HepG2 (cell line): Measurements from ENCODE around the gene F8. TPM values are rescaled to one million over a fixed set of nuclear protein-coding genes. Genes with fewer than 3 reads are reported as not detected.
A peak's percentile ranks its signal among the peaks of the same experiment; 100 is the strongest.

Source experiments
- ATAC-seq: fragments of 200-7000 bp; cut with Tn5 transposase; 3 replicates; pipeline ENCODE4 v1.9.1; 2020; ENCODE audit warnings: mild to moderate bottlenecking, moderate library complexity
- BruUV-seq: library from RNA; stranded (reverse); fragments of 400-500 nt; replicated peaks from 2 replicates; lab custom pipeline; 2021; lab: Mats Ljungman, UMichigan
- CTCF ChIA-PET: fragments of 300-600 bp; formaldehyde crosslinking; extraction: SDS; loops from one replicate; lab custom pipeline; 2021; ENCODE audit warnings: low total read pairs, inconsistent platforms, low intra/inter-chr PET ratio; lab: Yijun Ruan, JAX
- POLR2A ChIA-PET: fragments of 350-600 bp; sonication (Branson Sonifier 250); formaldehyde crosslinking; loops from one replicate; lab custom pipeline; 2020; ENCODE audit warnings: antibody characterized with exemption, inconsistent platforms; lab: Yijun Ruan, JAX
- DNase-seq: peaks from one replicate; pipeline ENCODE4 v3.0.0-alpha.2; 2015; ENCODE audit warnings: low spot score
- FAIRE-seq: peaks from 3 replicates; lab custom pipeline; 2011; peaks lifted over from hg19 to GRCh38; lab: Jason Lieb, UNC
- H2AFZ ChIP-seq: one replicate; pipeline ENCODE4 v1.6.1; 2011; ENCODE audit warnings: low read length, inconsistent platforms
- H3K27ac ChIP-seq: fragments of 300-600 bp; 3 replicates; pipeline ENCODE4 v1.8.0; 2011; ENCODE audit warnings: mixed run types, mild to moderate bottlenecking, mixed read lengths, low read length, inconsistent platforms; ENCODE audit not compliant: insufficient read depth; ENCODE audit errors: extremely low read length
- H3K27me3 ChIP-seq, 2 experiments: fragments of 200-600 bp in 1 of 2; 2 replicates in 1 of 2; 3 replicates in 1 of 2; pipeline versions ENCODE4 v1.6.0 to v1.8.0; 2011; ENCODE audit warnings: low read length in 2 of 2, mild to moderate bottlenecking in 2 of 2, moderate library complexity in 2 of 2, inconsistent platforms in 1 of 2; ENCODE audit not compliant: insufficient read depth in 2 of 2, control insufficient read depth in 1 of 2
- H3K36me3 ChIP-seq, 2 experiments: fragments of 200-600 bp in 1 of 2; replicated peaks in 1 of 2; 2 replicates in 1 of 2; 3 replicates in 1 of 2; pipeline versions ENCODE4 v1.5.1 to v1.8.0; 2011; ENCODE audit warnings: low read length in 2 of 2, inconsistent platforms in 1 of 2; ENCODE audit not compliant: insufficient read depth in 2 of 2, control insufficient read depth in 1 of 2
- H3K4me1 ChIP-seq: 2 replicates; pipeline ENCODE4 v1.5.1; 2012; ENCODE audit warnings: low read length, inconsistent platforms; ENCODE audit not compliant: insufficient read depth
- H3K4me2 ChIP-seq: 2 replicates; pipeline ENCODE4 v1.6.0; 2011; ENCODE audit warnings: low read depth, low read length, inconsistent platforms
- H3K4me3 ChIP-seq, 3 experiments: fragments of 200-600 bp in 1 of 3; sonication (generic), shearing (Covaris generic) in 1 of 3; replicated peaks in 1 of 3; 2 replicates each; pipeline ENCODE4 v1.5.1; 2011 to 2016; ENCODE audit warnings: low read length in 3 of 3, inconsistent platforms in 2 of 3, low read depth in 2 of 3, mild to moderate bottlenecking in 2 of 3, control low read depth in 1 of 3, mixed read lengths in 1 of 3; ENCODE audit not compliant: insufficient read depth in 1 of 3
- H3K79me2 ChIP-seq: one replicate; pipeline ENCODE4 v1.6.1; 2011; ENCODE audit warnings: low read length, inconsistent platforms; ENCODE audit not compliant: insufficient read depth
- H3K9ac ChIP-seq: 2 replicates; pipeline ENCODE4 v1.6.0; 2011; ENCODE audit warnings: mild to moderate bottlenecking, low read depth, low read length, inconsistent platforms; ENCODE audit not compliant: insufficient read depth
- H3K9me3 ChIP-seq: 2 replicates; pipeline ENCODE4 v1.5.1; 2012; ENCODE audit warnings: mild to moderate bottlenecking, low read length
- H4K20me1 ChIP-seq: 2 replicates; pipeline ENCODE4 v1.6.0; 2011; ENCODE audit warnings: inconsistent platforms, mild to moderate bottlenecking, low read length, moderate library complexity; ENCODE audit not compliant: insufficient read depth
- AKNA ChIP-seq: sonication (generic); formaldehyde crosslinking; IDR thresholded peaks from 2 replicates; pipeline ENCODE4 v1.4.0; 2020; ENCODE audit warnings: missing genetic modification reagents, borderline replicate concordance
- CEBPG ChIP-seq: IDR thresholded peaks from 2 replicates; pipeline ENCODE4 v1.6.1; 2016
- IRX3 ChIP-seq: sonication (generic); formaldehyde crosslinking; IDR thresholded peaks from 2 replicates; pipeline ENCODE4 v1.8.1; 2023; ENCODE audit warnings: mild to moderate bottlenecking, low read depth, missing genetic modification reagents, borderline replicate concordance
- MAFK ChIP-seq, 2 experiments: IDR thresholded peaks in 1 of 2; conservative IDR thresholded peaks in 1 of 2; 2 replicates each; pipeline ENCODE4 v1.6.1; 2011; ENCODE audit warnings: improper control_type of control experiment in 2 of 2, low read length in 2 of 2
- PAXIP1 ChIP-seq: sonication (generic); formaldehyde crosslinking; conservative IDR thresholded peaks from 2 replicates; pipeline ENCODE4 v1.4.0; 2020; ENCODE audit warnings: mild to moderate bottlenecking, missing genetic modification reagents, moderate library complexity
- ZFP82 ChIP-seq: sonication (generic); formaldehyde crosslinking; IDR thresholded peaks from 2 replicates; pipeline ENCODE4 v1.5.1; 2020; ENCODE audit warnings: mild to moderate bottlenecking, missing genetic modification reagents, borderline replicate concordance
- ZNF138 ChIP-seq: sonication (generic); formaldehyde crosslinking; IDR thresholded peaks from 2 replicates; pipeline ENCODE4 v1.5.0; 2020; ENCODE audit warnings: mild to moderate bottlenecking, low read depth, missing genetic modification reagents
- ZSCAN29 ChIP-seq: sonication (generic); formaldehyde crosslinking; conservative IDR thresholded peaks from 2 replicates; pipeline ENCODE4 v1.4.0; 2020; ENCODE audit warnings: mild to moderate bottlenecking, missing genetic modification reagents
- WGBS: methylation state at CpG from one replicate; pipeline ENCODE4 v1.1.6; 2017; ENCODE audit warnings: low lambda C conversion rate; 5-methylcytosine and 5-hydroxymethylcytosine counted together
- in situ Hi-C: cut with HindIII; loops from 2 replicates; pipeline ENCODE4 v1.10.0; 2017; ENCODE audit warnings: low pct_unique_long_range_greater_than_20kb; ENCODE audit not compliant: extremely low pct_ligation_motif_present
- intact Hi-C: fragments of 100-400 bp; cut with micrococcal nuclease; formaldehyde crosslinking; loops from one replicate; pipeline ENCODE4 v1.10.0; 2022; ENCODE audit not compliant: unreplicated experiment
- polyA plus RNA-seq, 8 experiments: library from polyadenylated mRNA; depleted of rRNA in 3 of 8; stranded (reverse) in 7 of 8; unstranded in 1 of 8; fragments of >200 nt; fragmentation: Illumina TruSeq in 4 of 8; extraction: Trizol in 4 of 8; gene quantifications; 2 replicates each; pipeline versions ENCODE4 v1.2.1 to v1.2.3, GENCODE V29; 2011 to 2016; ENCODE audit warnings: low read depth in 4 of 8, missing spikeins in 1 of 8, mixed read lengths in 1 of 8; ENCODE audit not compliant: insufficient read depth in 1 of 8
- total RNA-seq, 5 experiments: library from RNA; depleted of rRNA; stranded (reverse); fragments of >200 nt; fragmentation: Illumina TruSeq; extraction: Trizol; gene quantifications; 2 replicates each; pipeline ENCODE4 v1.2.3, GENCODE V29; 2016; ENCODE audit warnings: low read depth in 1 of 5

F8 gene
- total and polyA plus RNA-seq, 2 of the 13 experiments (the other 11 are each of a cell fraction or from before 2014, with no cell fraction given), result 0.29 to 0.61 TPM

GRCh38 chrX:155027509-155028066, 5.1 kb upstream of the F8 start:
- TF ChIP-seq MAFK (conservative IDR thresholded peaks at IDR 0.05 in 1 of 2, IDR thresholded peaks at IDR 0.05 in 1 of 2; ENCODE audit: low read length in 2 of 2), result no peak
- no peak for TF ChIP-seq IRX3 (CRISPR knock-in tag)
- no peak for TF ChIP-seq ZSCAN29 (CRISPR knock-in tag)
- TF ChIP-seq AKNA (CRISPR knock-in tag), result no peak
- no peak for TF ChIP-seq PAXIP1
- no peak for TF ChIP-seq ZNF138 (CRISPR knock-in tag)
- TF ChIP-seq CEBPG (CRISPR knock-in tag), result 0 out of 2 replicates have a peak, but pooled peaks have one; percentile 5
- 0 out of 2 replicates have a peak, but pooled peaks have one; percentile 17 for TF ChIP-seq ZFP82 (CRISPR knock-in tag)
- H3K4me3 ChIP-seq, result peak overlapping the region; percentile 63 to 89 (median 78)
- TSS peak; percentile 74 for BruUV-seq
- peaks cover 33% of the 10 kb centered on the region; the same call in 1 of the 2 replicates for H3K4me1 ChIP-seq
- peak overlapping the region; percentile 73 for H3K4me2 ChIP-seq
- H3K79me2 ChIP-seq, result peaks cover 31% of the 10 kb centered on the region
- FAIRE-seq, result peak; percentile 30
- no peaks in the 10 kb centered on the region for H3K36me3 ChIP-seq
- peak; percentile 8; the same call in 1 of the 3 replicates for ATAC-seq
- ChIA-PET CTCF (no interaction called here), POLR2A (interaction anchor here (1.1 to 1.4 kb wide), 5 partner anchors 20 to 189 kb away, joined by 4 to 15 read pairs (median 7); partner anchors contain the start of gene VBP1)
- H4K20me1 ChIP-seq, result no peaks in the 10 kb centered on the region
- peak overlapping the region; percentile 89 for H3K9ac ChIP-seq
- H3K27ac ChIP-seq, result peak overlapping the region; percentile 97
- in situ Hi-C loops, result no loop called here
- peak; percentile 11 for DNase-seq
- under 1% methylated on average over 11 of the region's 14 CpGs for WGBS
- intact Hi-C loops, result loop anchor here (5.0 kb wide), 1 partner anchor 45 kb away; the partner anchor contains the start of genes BRCC3, CMC4 and MTCP1
- H2AFZ ChIP-seq, result no peak overlapping the region
- no peaks in the 10 kb centered on the region for H3K9me3 ChIP-seq
- H3K27me3 ChIP-seq, result no peaks in the 10 kb centered on the region; a peak in 1 of 5 replicates
